Upper lobe of left lung (tissue), 4 donors: Measurements from ENCODE around the gene PPP6R2.

ENCODE experiments used
- CTCF ChIP-seq, 6 experiments: fragments of 450-650 bp in 4 of 6; fragments of 200-600 bp in 2 of 6; sonication (generic) in 2 of 6; IDR thresholded peaks; one replicate each; pipeline ENCODE4 v1.5.1; 2016 to 2019; ENCODE audit warnings: antibody characterized with exemption in 6 of 6
- POLR2A ChIP-seq, 4 donors: fragments of 450-650 bp; IDR thresholded peaks; one replicate each; pipeline ENCODE4 v1.5.1; 2016 to 2017; ENCODE audit warnings: antibody characterized with exemption in 4 of 4, mild to moderate bottlenecking in 2 of 4

GRCh38 chr22:50461536-50461935 is 118.4 kb downstream of the PPP6R2 start:
- TF ChIP-seq CTCF (IDR thresholded peaks at IDR 0.05): no peak
- no peak for TF ChIP-seq POLR2A (IDR thresholded peaks at IDR 0.05)
